ENCODE measurements around the gene ABR. TPM values are rescaled to one million over a fixed set of nuclear protein-coding genes. Genes with fewer than 3 reads are reported as not detected.
"Not testable (repeated sequence)": the region's sequence is repeated elsewhere in the genome, so short reads cannot be mapped to it uniquely, and the experiment has no call there.

ABR gene
- total RNA-seq, 4 donors from 2014 or later = 35.4 to 192 (median 138) TPM

GRCh38 chr17:1130191-1130590 is 49.6 kb downstream of the ABR start:
- no peak for TF ChIP-seq CTCF (IDR thresholded peaks at IDR 0.05)
- no peak for TF ChIP-seq POLR2A (IDR thresholded peaks at IDR 0.05)
- Histone ChIP-seq H3K36me3 (no peaks in the 10 kb centered on the region), H3K4me3 (no peak overlapping the region), H3K9me3 (no peaks in the 10 kb centered on the region), H3K27me3 (no peaks in the 10 kb centered on the region), H3K4me1 (peaks cover 0 to 8% of the 10 kb centered on the region in 2 donors), H3K27ac (no peak overlapping the region)
- no peak for DNase-seq
- intact Hi-C loops (cut with DNase I; ENCODE audit: low total_unique reads) = no loop called here

GRCh38 chr17:1128463-1128862 is 51.3 kb downstream of the ABR start:
- H3K4me3 ChIP-seq; intact Hi-C loops (cut with DNase I; ENCODE audit: low total_unique reads); DNase-seq; H3K9me3 ChIP-seq; H3K4me1 ChIP-seq; H3K36me3 ChIP-seq; H3K27ac ChIP-seq; H3K27me3 ChIP-seq: not testable (repeated sequence)

GRCh38 chr17:1126801-1127550 is 52.8 kb downstream of the ABR start:
- peaks cover 0 to 11% of the 10 kb centered on the region in 2 donors for H3K4me1 ChIP-seq
- H3K36me3 ChIP-seq = no peaks in the 10 kb centered on the region
- no peak for TF ChIP-seq POLR2A (IDR thresholded peaks at IDR 0.05)
- no peak for TF ChIP-seq CTCF (IDR thresholded peaks at IDR 0.05)
- no peaks in the 10 kb centered on the region for H3K27me3 ChIP-seq
- H3K27ac ChIP-seq = no peak overlapping the region
- no peaks in the 10 kb centered on the region for H3K9me3 ChIP-seq
- intact Hi-C loops (cut with DNase I; ENCODE audit: low total_unique reads) = no loop called here
- no peak for DNase-seq
- H3K4me3 ChIP-seq = no peak overlapping the region

- Histone ChIP-seq H3K4me3 (no peak overlapping the region), H3K27ac (peak overlapping the region in 1 of 2 donors; percentile 65), H3K4me1 (peaks cover 0 to 11% of the 10 kb centered on the region in 2 donors), H3K36me3 (no peaks in the 10 kb centered on the region), H3K27me3 (no peaks in the 10 kb centered on the region), H3K9me3 (no peaks in the 10 kb centered on the region)
- intact Hi-C loops (cut with DNase I; ENCODE audit: low total_unique reads) = no loop called here
- no peak for DNase-seq
- no peak for TF ChIP-seq POLR2A (IDR thresholded peaks at IDR 0.05)
- no peak for TF ChIP-seq CTCF (IDR thresholded peaks at IDR 0.05)
Measured at GRCh38 chr17:1126250-1126797, 53.5 kb downstream of the ABR start.

GRCh38 chr17:1125788-1126145 is 54.0 kb downstream of the ABR start:
- DNase-seq = no peak
- intact Hi-C loops (cut with DNase I; ENCODE audit: low total_unique reads) = no loop called here
- Histone ChIP-seq H3K36me3 (no peaks in the 10 kb centered on the region), H3K9me3 (no peaks in the 10 kb centered on the region), H3K4me1 (peaks cover 0 to 11% of the 10 kb centered on the region in 2 donors), H3K27ac (peak overlapping the region; percentile 65 to 68), H3K27me3 (no peaks in the 10 kb centered on the region), H3K4me3 (no peak overlapping the region)
- TF ChIP-seq CTCF (IDR thresholded peaks at IDR 0.05) (no peak), POLR2A (IDR thresholded peaks at IDR 0.05) (no peak)
